ENCODE results near the gene DNAJC15.
"Not testable (repeated sequence)": the region's sequence is repeated elsewhere in the genome, so short reads cannot be mapped to it uniquely, and the experiment has no call there.

Gene DNAJC15

DNA sequence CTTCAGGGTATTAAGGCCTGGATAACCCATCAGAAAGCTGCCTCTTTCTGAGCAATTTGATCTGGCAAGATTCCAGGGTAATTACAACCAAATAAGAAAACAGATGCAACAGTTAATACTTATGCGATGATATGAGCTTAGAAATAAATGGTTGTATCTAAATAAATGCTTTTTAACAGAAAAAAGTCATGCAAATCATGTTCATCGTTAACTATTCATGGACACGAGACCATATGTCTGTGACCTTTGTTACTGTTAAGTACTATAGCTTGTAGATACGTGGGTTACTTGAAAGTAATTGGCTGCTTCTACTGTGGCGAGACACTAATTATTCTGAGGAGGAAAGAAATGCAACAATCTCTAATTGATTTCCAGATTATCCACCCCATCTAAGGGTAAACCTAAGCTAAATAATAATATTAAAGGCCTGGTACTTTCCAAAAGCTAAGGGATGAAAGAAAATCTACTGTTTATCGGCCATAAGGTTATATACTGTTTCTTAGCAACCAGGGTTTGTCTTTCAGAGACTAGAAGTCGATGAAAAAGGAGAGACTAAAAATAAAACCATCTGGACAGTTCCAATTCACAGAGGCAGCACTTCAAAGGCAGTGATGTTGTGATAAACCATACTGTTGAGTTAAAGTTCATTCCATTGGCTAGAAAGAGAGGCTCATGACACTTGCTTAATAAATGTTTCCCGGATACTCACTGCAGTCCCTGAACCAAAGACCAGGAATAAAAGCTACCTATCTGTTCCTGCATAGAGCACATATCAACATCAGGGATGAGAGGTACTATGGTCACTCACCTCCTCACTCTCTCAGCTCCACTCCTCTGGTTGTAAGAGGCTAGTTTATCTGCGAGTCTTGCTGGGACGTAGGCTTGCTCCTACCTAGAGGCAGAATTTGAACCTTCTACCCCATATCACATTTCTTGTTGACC is 32.8 kb upstream of the DNAJC15 start:
- H3K27me3 ChIP-seq (ENCODE audit: control insufficient read depth in 5 of 5, insufficient read depth in 4 of 5, low read length in 5 of 5): no peaks in the 10 kb centered on the region
- H3K36me3 ChIP-seq (ENCODE audit: control insufficient read depth in 5 of 5, insufficient read depth in 5 of 5, low read length in 5 of 5): no peaks in the 10 kb centered on the region
- peaks cover 0 to 36% (median 26%) of the 10 kb centered on the region in 5 donors for H3K4me1 ChIP-seq (ENCODE audit: control insufficient read depth in 5 of 5, insufficient read depth in 5 of 5, low read length in 5 of 5)
- H3K9me3 ChIP-seq (ENCODE audit: control insufficient read depth in 5 of 5, low read length in 5 of 5): no peaks in the 10 kb centered on the region
- H3K27ac ChIP-seq (ENCODE audit: low read depth, low read length): peak overlapping the region; percentile 82
- no peak overlapping the region for H3K9ac ChIP-seq (ENCODE audit: low read length in 5 of 5)
- H3K4me3 ChIP-seq (ENCODE audit: low read depth in 1 of 5, low read length in 5 of 5): peak overlapping the region; percentile 75 to 86 (median 80)

GRCh38 chr13:42991233-42991897 is 32.0 kb upstream of the DNAJC15 start:
- peak overlapping the region; percentile 82 for H3K27ac ChIP-seq (ENCODE audit: low read depth, low read length)
- H3K4me3 ChIP-seq (ENCODE audit: low read depth in 1 of 5, low read length in 5 of 5): peak overlapping the region; percentile 75 to 86 (median 80)
- peaks cover 0 to 29% (median 20%) of the 10 kb centered on the region in 5 donors for H3K4me1 ChIP-seq (ENCODE audit: control insufficient read depth in 5 of 5, insufficient read depth in 5 of 5, low read length in 5 of 5)
- H3K36me3 ChIP-seq (ENCODE audit: control insufficient read depth in 5 of 5, insufficient read depth in 5 of 5, low read length in 5 of 5); H3K9me3 ChIP-seq (ENCODE audit: control insufficient read depth in 5 of 5, low read length in 5 of 5); H3K27me3 ChIP-seq (ENCODE audit: control insufficient read depth in 5 of 5, insufficient read depth in 4 of 5, low read length in 5 of 5): not testable (repeated sequence)
- peak overlapping the region; percentile 40 to 91 (median 87) for H3K9ac ChIP-seq (ENCODE audit: low read length in 5 of 5)

- Histone ChIP-seq H3K4me3 (ENCODE audit: low read depth in 1 of 5, low read length in 5 of 5) (peak within 1 kb of the TSS; percentile 75 to 89 (median 80)), H3K27me3 (ENCODE audit: control insufficient read depth in 5 of 5, insufficient read depth in 4 of 5, low read length in 5 of 5) (no peaks in the 10 kb centered on the region), H3K36me3 (ENCODE audit: control insufficient read depth in 5 of 5, insufficient read depth in 5 of 5, low read length in 5 of 5) (no peaks in the 10 kb centered on the region), H3K27ac (ENCODE audit: low read depth, low read length) (peak within 1 kb of the TSS; percentile 82), H3K9me3 (ENCODE audit: control insufficient read depth in 5 of 5, low read length in 5 of 5) (no peaks in the 10 kb centered on the region), H3K4me1 (ENCODE audit: control insufficient read depth in 5 of 5, insufficient read depth in 5 of 5, low read length in 5 of 5) (peaks cover 0 to 29% (median 20%) of the 10 kb centered on the region in 5 donors), H3K9ac (ENCODE audit: low read length in 5 of 5) (peak within 1 kb of the TSS; percentile 82 to 91 (median 87))
Measured at GRCh38 chr13:42991898-42992763, 31.3 kb upstream of the DNAJC15 start, which contains the start of gene EPSTI1. EPSTI1 (minus strand) TSS chr13:42992241; CDS start chr13:42992165, 76 bp downstream.

DNA sequence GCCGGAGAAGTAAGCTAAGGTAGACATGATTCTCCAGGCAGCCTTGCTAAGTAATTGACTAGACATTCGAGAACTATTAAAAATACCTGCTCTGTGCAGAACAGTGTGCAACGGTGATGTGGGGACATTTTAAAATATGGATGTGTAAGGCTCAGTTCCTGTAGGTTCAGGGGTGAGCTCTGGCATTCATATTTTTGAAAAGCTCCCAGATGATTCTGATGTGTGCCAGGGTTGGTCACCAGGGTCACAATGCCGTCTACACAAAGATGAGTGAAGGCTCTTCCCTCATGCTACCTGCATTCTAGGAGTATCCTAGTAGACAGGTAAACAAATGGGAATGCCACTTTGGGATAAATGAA is 30.6 kb upstream of the DNAJC15 start:
- H3K27ac ChIP-seq (ENCODE audit: low read depth, low read length): no peak overlapping the region
- no peaks in the 10 kb centered on the region for H3K36me3 ChIP-seq (ENCODE audit: control insufficient read depth in 5 of 5, insufficient read depth in 5 of 5, low read length in 5 of 5)
- no peaks in the 10 kb centered on the region for H3K9me3 ChIP-seq (ENCODE audit: control insufficient read depth in 5 of 5, low read length in 5 of 5)
- no peaks in the 10 kb centered on the region for H3K27me3 ChIP-seq (ENCODE audit: control insufficient read depth in 5 of 5, insufficient read depth in 4 of 5, low read length in 5 of 5)
- peaks cover 0 to 29% (median 20%) of the 10 kb centered on the region in 5 donors for H3K4me1 ChIP-seq (ENCODE audit: control insufficient read depth in 5 of 5, insufficient read depth in 5 of 5, low read length in 5 of 5)
- H3K4me3 ChIP-seq (ENCODE audit: low read depth in 1 of 5, low read length in 5 of 5): peak overlapping the region; percentile 75 to 89 (median 80)
- peak overlapping the region in 3 of 5 donors; percentile 87 to 89 (median 87) for H3K9ac ChIP-seq (ENCODE audit: low read length in 5 of 5)

DNA sequence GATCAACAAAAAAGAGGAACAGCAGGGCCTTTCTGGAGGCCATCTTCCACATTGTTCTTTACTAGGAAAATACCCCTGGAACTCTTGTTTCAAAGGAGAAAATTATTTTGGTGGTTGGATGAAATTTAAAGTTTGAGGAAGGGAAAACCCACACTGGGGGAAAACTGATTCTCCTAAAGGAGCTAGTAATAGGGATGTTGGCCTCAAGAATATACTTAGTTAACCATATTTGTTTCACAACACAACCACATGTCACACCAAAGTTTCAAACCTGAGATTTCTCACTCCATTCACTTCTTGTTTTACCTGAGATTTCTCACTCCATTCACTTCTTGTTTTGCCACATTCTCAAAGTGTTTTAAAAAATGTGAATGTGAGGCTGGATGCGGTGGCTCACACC is 28.5 kb upstream of the DNAJC15 start:
- H3K4me1 ChIP-seq (ENCODE audit: control insufficient read depth in 5 of 5, insufficient read depth in 5 of 5, low read length in 5 of 5): peaks cover 0 to 28% (median 20%) of the 10 kb centered on the region in 5 donors
- no peak overlapping the region for H3K9ac ChIP-seq (ENCODE audit: low read length in 5 of 5)
- H3K27me3 ChIP-seq (ENCODE audit: control insufficient read depth in 5 of 5, insufficient read depth in 4 of 5, low read length in 5 of 5): no peaks in the 10 kb centered on the region
- H3K27ac ChIP-seq (ENCODE audit: low read depth, low read length): no peak overlapping the region
- no peaks in the 10 kb centered on the region for H3K9me3 ChIP-seq (ENCODE audit: control insufficient read depth in 5 of 5, low read length in 5 of 5)
- no peaks in the 10 kb centered on the region for H3K36me3 ChIP-seq (ENCODE audit: control insufficient read depth in 5 of 5, insufficient read depth in 5 of 5, low read length in 5 of 5)
- H3K4me3 ChIP-seq (ENCODE audit: low read depth in 1 of 5, low read length in 5 of 5): no peak overlapping the region

DNA sequence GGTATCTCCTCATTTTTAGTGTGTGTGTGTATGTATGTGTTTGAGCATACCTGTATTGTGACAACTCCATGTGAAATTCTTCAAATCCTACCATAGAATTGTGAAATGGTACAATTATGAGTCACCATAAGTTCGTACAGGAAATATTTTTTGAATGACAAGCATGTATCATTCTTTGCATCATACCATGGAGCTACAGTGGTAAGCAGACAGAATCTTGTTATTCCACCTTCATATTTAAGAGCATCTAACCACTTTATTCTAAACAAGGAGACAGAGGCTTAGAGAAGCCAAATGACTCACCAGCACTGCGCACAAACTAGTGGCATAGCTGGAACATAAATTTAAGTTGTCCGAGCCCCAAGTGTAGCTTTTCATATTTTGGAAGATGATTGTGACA is 26.8 kb upstream of the DNAJC15 start:
- Histone ChIP-seq H3K27ac (ENCODE audit: low read depth, low read length) (no peak overlapping the region), H3K36me3 (ENCODE audit: control insufficient read depth in 5 of 5, insufficient read depth in 5 of 5, low read length in 5 of 5) (no peaks in the 10 kb centered on the region), H3K9ac (ENCODE audit: low read length in 5 of 5) (no peak overlapping the region), H3K9me3 (ENCODE audit: control insufficient read depth in 5 of 5, low read length in 5 of 5) (no peaks in the 10 kb centered on the region), H3K4me1 (ENCODE audit: control insufficient read depth in 5 of 5, insufficient read depth in 5 of 5, low read length in 5 of 5) (peaks cover 0 to 11% (median 5%) of the 10 kb centered on the region in 5 donors), H3K27me3 (ENCODE audit: control insufficient read depth in 5 of 5, insufficient read depth in 4 of 5, low read length in 5 of 5) (no peaks in the 10 kb centered on the region), H3K4me3 (ENCODE audit: low read depth in 1 of 5, low read length in 5 of 5) (no peak overlapping the region)

DNA sequence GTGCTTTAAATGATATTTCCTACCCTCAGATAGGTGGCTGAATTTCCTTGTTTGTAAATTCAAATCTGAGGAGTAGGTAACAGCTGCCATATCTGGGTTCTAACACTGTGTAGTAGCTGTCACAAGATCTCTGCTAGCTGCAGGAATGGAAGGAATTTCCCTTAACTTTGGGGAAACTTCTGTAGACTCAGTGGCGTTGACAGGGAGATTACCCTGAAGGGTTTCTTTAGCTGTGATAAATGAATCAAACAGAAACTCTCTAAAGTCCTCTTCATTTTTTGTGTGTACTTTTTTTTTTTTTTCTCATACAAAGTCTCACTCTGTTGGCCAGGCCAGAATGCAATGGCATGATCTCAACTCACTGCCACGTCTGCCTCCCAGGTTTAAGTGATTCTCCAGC is 26.0 kb upstream of the DNAJC15 start:
- no peak overlapping the region for H3K27ac ChIP-seq (ENCODE audit: low read depth, low read length)
- H3K4me3 ChIP-seq (ENCODE audit: low read depth in 1 of 5, low read length in 5 of 5): no peak overlapping the region
- H3K9me3 ChIP-seq (ENCODE audit: control insufficient read depth in 5 of 5, low read length in 5 of 5): peaks cover 0 to 2% (median 0%) of the 10 kb centered on the region in 5 donors
- H3K4me1 ChIP-seq (ENCODE audit: control insufficient read depth in 5 of 5, insufficient read depth in 5 of 5, low read length in 5 of 5): peaks cover 0 to 6% (median 1%) of the 10 kb centered on the region in 5 donors
- no peak overlapping the region for H3K9ac ChIP-seq (ENCODE audit: low read length in 5 of 5)
- no peaks in the 10 kb centered on the region for H3K36me3 ChIP-seq (ENCODE audit: control insufficient read depth in 5 of 5, insufficient read depth in 5 of 5, low read length in 5 of 5)
- no peaks in the 10 kb centered on the region for H3K27me3 ChIP-seq (ENCODE audit: control insufficient read depth in 5 of 5, insufficient read depth in 4 of 5, low read length in 5 of 5)

- Histone ChIP-seq H3K36me3 (ENCODE audit: control insufficient read depth in 5 of 5, insufficient read depth in 5 of 5, low read length in 5 of 5) (no peaks in the 10 kb centered on the region), H3K4me3 (ENCODE audit: low read depth in 1 of 5, low read length in 5 of 5) (no peak overlapping the region), H3K4me1 (ENCODE audit: control insufficient read depth in 5 of 5, insufficient read depth in 5 of 5, low read length in 5 of 5) (no peaks in the 10 kb centered on the region), H3K9ac (ENCODE audit: low read length in 5 of 5) (no peak overlapping the region), H3K27me3 (ENCODE audit: control insufficient read depth in 5 of 5, insufficient read depth in 4 of 5, low read length in 5 of 5) (no peaks in the 10 kb centered on the region), H3K9me3 (ENCODE audit: control insufficient read depth in 5 of 5, low read length in 5 of 5) (peaks cover 0 to 6% (median 0%) of the 10 kb centered on the region in 5 donors), H3K27ac (ENCODE audit: low read depth, low read length) (no peak overlapping the region)
Measured at GRCh38 chr13:42999491-42999890, 23.9 kb upstream of the DNAJC15 start.

- Histone ChIP-seq H3K27ac (ENCODE audit: low read depth, low read length) (no peak overlapping the region), H3K4me3 (ENCODE audit: low read depth in 1 of 5, low read length in 5 of 5) (no peak overlapping the region), H3K9me3 (ENCODE audit: control insufficient read depth in 5 of 5, low read length in 5 of 5) (peaks cover 0 to 6% (median 0%) of the 10 kb centered on the region in 5 donors), H3K4me1 (ENCODE audit: control insufficient read depth in 5 of 5, insufficient read depth in 5 of 5, low read length in 5 of 5) (no peaks in the 10 kb centered on the region), H3K27me3 (ENCODE audit: control insufficient read depth in 5 of 5, insufficient read depth in 4 of 5, low read length in 5 of 5) (no peaks in the 10 kb centered on the region), H3K36me3 (ENCODE audit: control insufficient read depth in 5 of 5, insufficient read depth in 5 of 5, low read length in 5 of 5) (no peaks in the 10 kb centered on the region), H3K9ac (ENCODE audit: low read length in 5 of 5) (no peak overlapping the region)
Measured at GRCh38 chr13:43000676-43001075, 22.7 kb upstream of the DNAJC15 start.

Data from subcutaneous abdominal adipose tissue (tissue), 5 donors.